Glomerular visceral epithelial cell (primary cell): ENCODE data around the gene PLAGL2.

Experiments used
- DNase-seq: peaks from one replicate; pipeline ENCODE4 v3.0.0-alpha.2; 2016; ENCODE audit errors: extremely low spot score

Gene PLAGL2

DNA sequence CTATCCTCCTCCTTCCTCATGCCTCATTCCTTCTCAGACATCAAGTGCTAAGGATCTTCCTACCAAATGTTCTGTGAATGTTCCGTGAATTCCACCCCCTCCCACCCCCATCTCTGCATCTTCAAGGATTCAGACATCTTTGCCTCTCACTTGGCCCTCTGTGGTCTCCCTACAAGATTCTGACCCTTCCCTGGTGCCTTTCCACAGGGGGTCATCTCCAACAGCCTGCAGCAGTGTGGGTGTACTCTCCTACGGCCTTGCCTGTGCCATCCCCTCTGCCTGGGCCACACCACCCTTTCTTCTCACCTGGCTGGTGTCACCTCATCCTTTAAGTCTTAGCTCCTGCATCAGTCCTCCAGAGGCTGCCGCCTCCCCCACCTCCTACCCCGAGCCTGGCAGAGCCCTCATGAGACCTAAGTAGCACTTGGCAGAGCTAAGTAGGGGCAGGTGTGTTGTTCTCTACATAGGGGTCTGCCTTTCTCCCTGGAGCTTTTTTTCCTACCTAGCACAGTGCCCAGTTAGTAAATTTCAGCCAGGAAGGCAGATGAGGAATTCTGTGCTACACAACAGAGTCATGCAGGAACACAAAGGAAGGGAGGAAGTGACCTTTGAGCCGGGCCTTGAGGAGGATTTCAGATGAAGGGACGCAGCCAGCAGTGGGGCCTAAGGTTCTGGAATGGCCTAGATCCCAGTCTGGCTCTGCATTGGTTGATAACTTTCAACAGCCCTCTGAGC lies 55.0 kb downstream of the PLAGL2 start:
- DNase-seq = no peak

GRCh38 chr20:32150291-32150848 lies 57.2 kb downstream of the PLAGL2 start:
- no peak for DNase-seq

- no peak for DNase-seq
Observed at GRCh38 chr20:32149566-32150170, 57.9 kb downstream of the PLAGL2 start.

GRCh38 chr20:32144898-32145662 lies 62.5 kb downstream of the PLAGL2 start:
- no peak for DNase-seq

GRCh38 chr20:32142991-32143390 lies 64.6 kb downstream of the PLAGL2 start:
- no peak for DNase-seq
